Measurements from ENCODE around the gene NISCH.

NISCH gene

DNA sequence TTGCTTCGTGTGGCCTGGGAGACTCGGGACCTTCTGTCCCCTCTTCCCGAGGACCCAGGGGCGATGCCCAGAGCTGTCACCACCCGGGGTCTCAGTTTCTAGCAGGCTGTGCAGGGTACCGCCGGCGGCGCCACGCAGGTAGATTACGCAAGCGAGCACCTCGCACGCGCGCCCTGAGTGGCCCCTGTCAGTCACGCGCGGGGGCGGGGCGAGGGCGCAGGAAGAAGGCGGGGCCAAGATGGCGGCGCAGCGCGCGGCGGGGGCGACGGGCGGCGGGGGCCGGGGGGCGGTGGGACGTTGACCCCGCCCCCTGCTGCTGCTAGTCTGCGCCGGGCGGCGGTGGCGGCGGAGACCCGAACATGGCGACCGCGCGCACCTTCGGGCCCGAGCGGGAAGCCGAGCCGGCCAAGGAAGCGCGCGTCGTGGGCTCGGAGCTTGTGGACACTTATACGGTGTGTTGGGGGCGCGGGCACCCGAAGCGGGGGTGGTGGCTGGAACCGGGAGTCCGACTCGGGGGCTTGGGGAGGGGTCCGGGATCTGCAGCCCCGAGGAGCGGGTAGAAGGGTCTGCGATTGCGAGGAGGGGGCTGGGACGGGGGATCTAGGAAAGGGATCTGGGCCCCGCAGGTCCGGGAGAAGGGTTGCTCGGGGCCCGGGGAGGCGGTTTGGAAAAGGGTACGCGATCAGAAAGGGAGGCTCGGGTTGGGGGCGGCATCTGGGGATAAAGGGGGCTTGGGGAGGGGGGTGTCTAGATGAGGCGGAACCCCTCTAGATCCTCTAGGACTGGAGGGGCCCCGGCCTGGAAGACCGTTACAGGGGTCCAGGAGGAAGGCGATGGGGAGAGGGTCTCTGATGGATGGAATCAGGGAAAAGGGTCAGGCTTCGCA, at the start of gene NISCH:
NISCH (plus strand) TSS at position 322 of the 886 bp plus-strand sequence; CDS start at position 360, 38 bp downstream.
- in situ Hi-C loops (cut with MboI; ENCODE audit: low pct_unique_long_range_greater_than_20kb, low sequenced_read_pairs, unreplicated experiment): no loop called here
- TF ChIP-seq CTCF (IDR thresholded peaks at IDR 0.05; ENCODE audit: extremely low read depth, insufficient read depth, missing control alignments): no peak
- peak; percentile 99 for DNase-seq (ENCODE audit: low spot score)

DNA sequence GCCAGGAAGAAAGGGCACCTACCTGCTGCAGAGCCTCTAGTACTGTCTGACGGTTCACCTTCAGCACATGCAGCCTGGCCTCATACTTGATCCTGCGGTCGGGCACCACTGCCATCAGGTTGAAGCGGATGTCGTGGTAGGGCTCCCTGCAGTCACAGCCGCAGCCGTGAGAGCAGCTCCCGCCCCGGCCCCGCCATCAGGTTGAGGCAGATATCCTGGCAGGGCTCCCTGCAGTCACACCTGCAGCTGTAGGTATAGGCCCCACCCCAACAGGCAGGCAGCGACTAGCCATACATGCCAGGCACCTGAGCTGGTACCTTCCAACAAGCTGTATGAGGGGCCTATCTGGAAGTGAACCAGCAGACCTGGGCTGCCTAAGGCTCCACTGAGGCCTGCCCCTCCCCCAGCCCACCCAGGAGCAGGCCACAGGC, 49.2 kb upstream of the NISCH start:
- no peak for TF ChIP-seq CTCF (IDR thresholded peaks at IDR 0.05; ENCODE audit: extremely low read depth, insufficient read depth, missing control alignments)
- in situ Hi-C loops (cut with MboI; ENCODE audit: low pct_unique_long_range_greater_than_20kb, low sequenced_read_pairs, unreplicated experiment): no loop called here

DNA sequence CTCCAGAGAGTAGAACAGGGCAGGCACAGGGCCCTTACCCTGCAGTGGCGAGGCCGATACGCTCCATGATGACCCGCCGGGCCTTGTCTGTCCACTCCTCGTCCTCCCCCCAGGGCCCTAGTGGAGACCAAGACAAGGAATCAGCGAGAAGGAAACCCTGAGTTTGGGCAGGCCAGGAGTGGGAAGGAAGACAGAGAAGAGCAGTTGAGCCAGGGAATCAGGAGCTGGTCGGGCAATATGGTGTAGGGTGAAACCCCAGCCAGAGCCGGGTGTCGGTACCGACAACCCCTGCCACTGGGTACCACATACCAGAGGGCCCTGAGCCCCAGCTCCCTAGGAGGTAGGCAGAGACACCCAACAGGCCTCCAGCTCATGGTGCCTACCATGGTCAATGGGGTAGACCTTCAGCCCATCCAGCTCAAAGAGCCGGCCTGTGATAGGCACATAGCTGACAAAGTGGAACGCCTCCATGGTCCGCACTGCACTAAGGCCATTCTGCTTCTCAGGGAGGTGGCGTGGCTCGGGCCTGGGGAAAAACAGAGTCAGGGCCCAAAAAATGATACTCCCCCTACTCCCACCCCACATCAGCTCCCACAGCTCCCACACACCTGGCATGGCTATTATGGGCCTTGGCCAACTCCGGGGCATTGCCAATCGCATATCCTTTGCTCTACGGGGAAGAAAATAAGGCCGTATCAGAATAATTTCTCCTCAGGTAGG, 48.5 kb upstream of the NISCH start:
- TF ChIP-seq CTCF (IDR thresholded peaks at IDR 0.05; ENCODE audit: extremely low read depth, insufficient read depth, missing control alignments): no peak
- in situ Hi-C loops (cut with MboI; ENCODE audit: low pct_unique_long_range_greater_than_20kb, low sequenced_read_pairs, unreplicated experiment): no loop called here
- no peak for DNase-seq (ENCODE audit: low spot score)

More for the DNA sequence above, 49.2 kb upstream of the NISCH start:
- DNase-seq (ENCODE audit: low spot score): no peak

GRCh38 chr3:52407779-52408178, 47.6 kb upstream of the NISCH start:
- in situ Hi-C loops (cut with MboI; ENCODE audit: low pct_unique_long_range_greater_than_20kb, low sequenced_read_pairs, unreplicated experiment): no loop called here
- DNase-seq (ENCODE audit: low spot score): no peak
- no peak for TF ChIP-seq CTCF (IDR thresholded peaks at IDR 0.05; ENCODE audit: extremely low read depth, insufficient read depth, missing control alignments)

GRCh38 chr3:52408466-52408865, 46.9 kb upstream of the NISCH start:
- DNase-seq (ENCODE audit: low spot score): no peak
- in situ Hi-C loops (cut with MboI; ENCODE audit: low pct_unique_long_range_greater_than_20kb, low sequenced_read_pairs, unreplicated experiment): no loop called here
- no peak for TF ChIP-seq CTCF (IDR thresholded peaks at IDR 0.05; ENCODE audit: extremely low read depth, insufficient read depth, missing control alignments)

GRCh38 chr3:52415800-52416199, 39.6 kb upstream of the NISCH start:
- DNase-seq (ENCODE audit: low spot score): no peak
- in situ Hi-C loops (cut with MboI; ENCODE audit: low pct_unique_long_range_greater_than_20kb, low sequenced_read_pairs, unreplicated experiment): no loop called here

More at GRCh38 chr3:52415800-52416199, 39.6 kb upstream of the NISCH start:
- TF ChIP-seq CTCF (IDR thresholded peaks at IDR 0.05; ENCODE audit: extremely low read depth, insufficient read depth, missing control alignments): no peak

Measured in GM13977 (cell line).